Muscle of back (tissue), 11 donors: ENCODE results near the gene VARS2. TPM values are rescaled to one million over a fixed set of nuclear protein-coding genes. Genes with fewer than 3 reads are reported as not detected.
"Not testable (repeated sequence)": the region's sequence is repeated elsewhere in the genome, so short reads cannot be mapped to it uniquely, and the experiment has no call there.

Experiments
- DNase-seq, 3 donors: peaks; one replicate each; pipeline versions ENCODE4 v3.0.0 to v3.0.0-alpha.2; 2013
- polyA plus RNA-seq, 10 donors: library from polyadenylated mRNA; unstranded; fragments of 120-200 nt; gene quantifications; one replicate each; pipeline ENCODE4 v1.2.1, GENCODE V29; 2013; ENCODE audit not compliant: insufficient read length in 10 of 10

The VARS2 gene
- polyA plus RNA-seq, 10 donors: 16.8 to 32.5 (median 25.2) TPM

DNA sequence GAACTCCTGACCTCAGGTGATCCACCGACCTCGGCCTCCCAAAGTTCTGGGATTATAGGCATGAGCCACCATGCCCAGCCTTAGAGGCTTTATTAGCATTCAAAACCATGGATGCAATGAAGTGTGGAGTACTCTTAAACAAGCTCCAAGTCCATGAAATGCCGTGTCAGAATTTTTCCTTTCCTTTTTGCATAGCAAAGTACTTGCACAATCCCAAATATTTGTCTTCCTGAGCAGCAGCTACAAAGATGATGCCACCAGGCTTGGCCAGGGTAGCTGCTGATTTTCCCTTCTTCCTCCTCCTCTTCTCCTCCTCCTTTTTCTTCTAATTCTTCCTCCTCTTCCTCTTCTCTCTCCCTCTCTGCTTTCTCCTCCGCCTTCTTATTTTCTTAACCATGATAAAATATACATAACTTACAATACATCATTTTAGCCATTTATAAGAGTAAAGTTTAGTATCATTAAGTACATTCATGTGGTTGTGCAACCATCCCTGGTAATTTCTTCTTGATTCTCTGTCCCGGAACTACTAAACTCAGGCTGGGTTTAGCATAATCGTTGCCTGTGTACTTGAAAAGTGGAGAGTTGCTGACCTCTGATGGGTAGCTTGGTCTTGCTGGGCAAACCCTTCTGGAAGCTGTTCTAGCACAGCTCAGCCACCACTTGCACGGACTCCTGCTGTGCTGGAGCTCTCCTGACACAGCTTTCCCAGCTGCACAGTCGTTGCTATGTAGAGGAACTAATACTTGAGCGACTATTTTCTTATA is 47.1 kb downstream of the VARS2 start:
- DNase-seq: no peak

- no peak for DNase-seq
Observed at GRCh38 chr6:30962716-30963115, 48.7 kb downstream of the VARS2 start.

GRCh38 chr6:30963641-30964040 is 49.6 kb downstream of the VARS2 start:
- DNase-seq: no peak

DNA sequence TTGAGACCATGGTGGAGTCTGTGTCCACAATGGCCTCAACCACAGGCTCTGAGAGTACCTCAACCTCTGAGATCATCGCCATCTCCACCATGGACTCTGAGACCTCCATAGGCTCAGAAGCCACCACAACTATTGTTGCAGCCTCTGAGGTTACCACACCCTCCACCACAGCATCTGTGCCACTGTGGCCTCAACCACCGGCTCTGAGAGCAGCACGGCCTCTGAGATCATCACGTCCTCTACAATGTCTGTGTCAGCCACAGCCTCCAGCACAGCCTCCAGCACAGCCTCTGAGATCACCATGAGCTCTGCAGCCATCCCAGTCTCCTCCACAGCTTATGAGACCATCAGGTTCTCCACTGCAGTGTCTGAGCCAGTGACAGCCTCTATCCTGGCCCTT is 50.0 kb downstream of the VARS2 start:
- no peak for DNase-seq

DNA sequence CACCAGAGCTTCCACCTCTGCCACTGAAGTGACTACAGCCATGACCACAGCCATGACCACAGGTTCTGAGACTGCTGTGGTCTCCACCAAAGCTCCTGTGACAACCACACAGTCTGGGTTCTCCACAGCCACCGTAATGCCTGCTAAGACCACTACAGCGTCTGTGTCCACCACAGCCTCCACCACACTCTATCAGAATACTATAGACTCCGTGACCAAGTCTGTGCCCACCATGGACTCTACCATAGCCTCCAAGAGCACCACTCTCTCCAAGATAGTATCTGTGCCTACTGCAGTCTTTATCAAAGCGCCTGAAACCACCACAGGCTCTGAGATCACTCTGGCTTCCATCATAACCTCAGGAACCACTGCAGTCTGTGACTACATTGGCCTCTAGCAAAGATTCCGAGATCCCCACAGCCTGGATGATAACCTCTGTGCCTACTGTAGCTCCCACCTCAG is 51.1 kb downstream of the VARS2 start:
- DNase-seq: no peak

DNA sequence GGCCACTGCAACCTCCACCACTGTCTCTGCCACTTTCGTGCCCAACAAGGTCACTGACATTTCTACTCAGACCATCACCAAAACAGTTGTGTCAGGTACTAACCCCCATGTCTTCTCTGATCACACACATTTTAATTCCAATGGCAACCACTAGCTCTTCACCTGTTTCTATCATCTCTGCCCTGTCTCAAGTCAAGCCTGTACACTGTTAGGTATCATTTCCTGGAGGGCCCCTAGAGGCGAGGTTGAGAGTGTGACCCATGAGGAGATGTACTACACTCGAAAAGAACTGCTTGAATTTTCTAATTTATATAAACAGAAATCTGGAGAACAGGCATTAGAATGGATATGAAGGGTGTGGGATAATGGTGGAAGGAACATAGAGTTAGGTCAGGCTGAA is 52.1 kb downstream of the VARS2 start:
- no peak for DNase-seq

- DNase-seq: not testable (repeated sequence)
Observed at GRCh38 chr6:30969171-30969570, 55.1 kb downstream of the VARS2 start.

DNA sequence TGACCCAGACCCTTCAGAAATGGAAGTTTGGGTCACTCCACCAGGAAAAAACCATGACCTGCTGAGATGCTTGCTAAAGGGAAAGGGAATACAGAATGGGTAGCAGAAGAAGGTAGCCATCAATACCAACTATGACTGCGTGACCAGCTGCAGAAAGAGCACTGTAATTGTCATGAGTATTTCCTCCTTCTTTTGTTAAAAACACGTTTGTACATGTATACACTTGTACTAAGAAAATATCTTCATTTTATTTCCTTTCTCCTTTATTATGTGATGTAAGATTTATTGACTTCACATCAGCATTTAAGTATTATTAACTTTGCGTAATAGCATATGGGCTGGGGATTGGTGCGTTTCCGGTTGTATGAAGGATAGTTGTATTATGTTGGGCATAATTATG is 56.9 kb downstream of the VARS2 start:
- no peak for DNase-seq

GRCh38 chr6:30972816-30973215 is 58.8 kb downstream of the VARS2 start:
- no peak for DNase-seq

DNA sequence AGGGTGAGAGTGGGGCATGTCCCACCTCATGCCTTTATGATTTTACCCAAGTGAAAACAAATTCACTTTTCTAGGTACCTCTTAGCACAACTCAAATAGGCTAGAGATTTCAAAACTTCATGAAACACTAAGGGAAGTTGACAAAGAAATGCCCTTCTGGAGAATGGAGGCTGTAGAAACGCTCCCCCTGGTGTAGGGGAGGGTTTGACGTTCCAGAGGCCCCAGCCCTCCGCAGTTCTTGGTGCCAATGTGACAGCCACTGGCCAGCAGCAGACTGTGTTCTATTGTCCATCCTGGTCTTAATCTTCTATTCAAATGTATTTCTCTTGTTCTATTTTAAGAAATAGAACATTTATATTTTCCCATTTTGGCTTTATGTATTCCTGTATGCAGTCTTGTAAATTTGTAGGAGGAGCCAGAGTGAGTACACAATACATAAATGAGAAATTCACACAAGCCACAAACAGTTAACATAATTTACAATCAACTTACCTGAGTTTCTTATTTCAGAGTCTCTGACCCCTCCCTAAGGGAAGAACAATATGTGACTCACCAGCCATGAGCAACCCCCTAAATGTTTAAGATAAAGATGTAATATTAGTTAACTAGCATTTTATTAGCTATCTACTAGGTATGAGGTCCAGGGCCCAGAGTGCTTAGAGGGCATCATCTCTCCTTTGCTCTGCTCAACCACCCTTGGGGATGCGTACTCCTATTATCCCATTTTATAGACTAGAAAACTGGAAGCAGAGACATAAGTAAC is 60.6 kb downstream of the VARS2 start:
- no peak for DNase-seq

Other genes with a start within 250 kb of the VARS2 start
- 10 to 100 TPM; 18.6 to 27.2 (median 22.9) TPM for gene DHX16, start 241.2 kb upstream of the VARS2 start, polyA plus RNA-seq
- 10 to 100 TPM; 36.4 to 51.3 (median 42.8) TPM for gene PPP1R18, start 227.6 kb upstream of the VARS2 start, polyA plus RNA-seq
- gene NRM, start 223.3 kb upstream of the VARS2 start, polyA plus RNA-seq: 10 to 100 TPM; 28.5 to 43.1 (median 36.5) TPM
- gene MDC1, start 197.0 kb upstream of the VARS2 start, polyA plus RNA-seq: 10 to 100 TPM; 19.7 to 32.5 (median 23.9) TPM
- 1,000 to 10,000 TPM in 1 of 10 donors, 100 to 1,000 TPM in 9; 582 to 1,224 (median 866) TPM for gene TUBB, start 193.9 kb upstream of the VARS2 start, polyA plus RNA-seq
- 100 to 1,000 TPM in 6 of 10 donors, 10 to 100 TPM in 4; 89.4 to 116 (median 103) TPM for gene FLOT1, start 171.6 kb upstream of the VARS2 start, polyA plus RNA-seq
- 10 to 100 TPM in 2 of 10 donors, 1 to 10 TPM in 8; 7.1 to 25.4 (median 9.1) TPM for gene IER3, start 169.7 kb upstream of the VARS2 start, polyA plus RNA-seq
- gene DDR1, start 29.7 kb upstream of the VARS2 start, polyA plus RNA-seq: 10 to 100 TPM; 44.6 to 78.1 (median 50.8) TPM
- 10 to 100 TPM; 18.8 to 29.7 (median 21.6) TPM for gene GTF2H4, start 6.0 kb upstream of the VARS2 start, polyA plus RNA-seq
- under 1 TPM in 1 of 10 donors, not detected in 9; 0.29 TPM for gene SFTA2, start 17.9 kb downstream of the VARS2 start, polyA plus RNA-seq
- gene MUCL3, start 26.7 kb downstream of the VARS2 start, polyA plus RNA-seq: under 1 TPM in 2 of 10 donors, not detected in 8; 0.04 to 0.05 TPM
- gene MUC21, start 69.5 kb downstream of the VARS2 start, polyA plus RNA-seq: not detected
- 1 to 10 TPM in 1 of 10 donors, under 1 TPM in 1, not detected in 8; 0.04 to 1.2 TPM for gene MUC22, start 96.2 kb downstream of the VARS2 start, polyA plus RNA-seq
- not detected for gene C6orf15, start 198.3 kb downstream of the VARS2 start, polyA plus RNA-seq
- gene PSORS1C1, start 200.6 kb downstream of the VARS2 start, polyA plus RNA-seq: 1 to 10 TPM in 7 of 10 donors, under 1 TPM in 3; 0.12 to 2.1 (median 1.1) TPM
- not detected for gene CDSN, start 206.2 kb downstream of the VARS2 start, polyA plus RNA-seq
- gene PSORS1C2, start 224.8 kb downstream of the VARS2 start, polyA plus RNA-seq: under 1 TPM in 3 of 10 donors, not detected in 7; 0.14 to 0.27 (median 0.15) TPM
- gene CCHCR1, start 243.6 kb downstream of the VARS2 start, polyA plus RNA-seq: 10 to 100 TPM; 11.0 to 18.4 (median 13.5) TPM
- gene TCF19, start 244.4 kb downstream of the VARS2 start, polyA plus RNA-seq: 10 to 100 TPM in 9 of 10 donors, 1 to 10 TPM in 1; 9.2 to 18.9 (median 11.9) TPM